LNCaP clone FGC (cell line): ENCODE results near the gene ARPC1B.
A peak's percentile ranks its signal among the peaks of the same experiment; 100 is the strongest.
"Not testable (repeated sequence)": the region's sequence is repeated elsewhere in the genome, so short reads cannot be mapped to it uniquely, and the experiment has no call there.

Experiments used
- DNase-seq: peaks from one replicate; pipeline ENCODE4 v3.0.0-alpha.2; 2011; ENCODE audit warnings: low read depth
- H3K4me3 ChIP-seq: 2 replicates; pipeline ENCODE4 v1.5.1; 2011; ENCODE audit warnings: mild to moderate bottlenecking, low read depth, low read length, control low read depth
- TF ChIP-seq, protein P1 (sequence below): IDR thresholded peaks from 2 replicates; pipeline ENCODE4 v1.5.1; 2012; ENCODE audit warnings: mild to moderate bottlenecking; ENCODE audit not compliant: control insufficient read depth, insufficient read depth; ENCODE audit errors: extremely low read depth

The ARPC1B gene

GRCh38 chr7:99369767-99370391 is 4.7 kb upstream of the ARPC1B start:
- no peak overlapping the region for H3K4me3 ChIP-seq
- TF ChIP-seq, protein P1, sequence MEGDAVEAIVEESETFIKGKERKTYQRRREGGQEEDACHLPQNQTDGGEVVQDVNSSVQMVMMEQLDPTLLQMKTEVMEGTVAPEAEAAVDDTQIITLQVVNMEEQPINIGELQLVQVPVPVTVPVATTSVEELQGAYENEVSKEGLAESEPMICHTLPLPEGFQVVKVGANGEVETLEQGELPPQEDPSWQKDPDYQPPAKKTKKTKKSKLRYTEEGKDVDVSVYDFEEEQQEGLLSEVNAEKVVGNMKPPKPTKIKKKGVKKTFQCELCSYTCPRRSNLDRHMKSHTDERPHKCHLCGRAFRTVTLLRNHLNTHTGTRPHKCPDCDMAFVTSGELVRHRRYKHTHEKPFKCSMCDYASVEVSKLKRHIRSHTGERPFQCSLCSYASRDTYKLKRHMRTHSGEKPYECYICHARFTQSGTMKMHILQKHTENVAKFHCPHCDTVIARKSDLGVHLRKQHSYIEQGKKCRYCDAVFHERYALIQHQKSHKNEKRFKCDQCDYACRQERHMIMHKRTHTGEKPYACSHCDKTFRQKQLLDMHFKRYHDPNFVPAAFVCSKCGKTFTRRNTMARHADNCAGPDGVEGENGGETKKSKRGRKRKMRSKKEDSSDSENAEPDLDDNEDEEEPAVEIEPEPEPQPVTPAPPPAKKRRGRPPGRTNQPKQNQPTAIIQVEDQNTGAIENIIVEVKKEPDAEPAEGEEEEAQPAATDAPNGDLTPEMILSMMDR, result no peak
- DNase-seq, result no peak

GRCh38 chr7:99371376-99371920 is 3.1 kb upstream of the ARPC1B start:
- TF ChIP-seq, protein P1, result no peak
- DNase-seq, result no peak
- no peak overlapping the region for H3K4me3 ChIP-seq

GRCh38 chr7:99372275-99373090 is 2.0 kb upstream of the ARPC1B start:
- H3K4me3 ChIP-seq, result no peak overlapping the region
- TF ChIP-seq, protein P1, result no peak
- no peak for DNase-seq

- no peak for DNase-seq
- no peak overlapping the region for H3K4me3 ChIP-seq
Measured at GRCh38 chr7:99373091-99374066, 1.2 kb upstream of the ARPC1B start.

GRCh38 chr7:99375070-99375807 is 709 bp downstream of the ARPC1B start:
- TF ChIP-seq, protein P1, result no peak
- peak overlapping the region; percentile 72 for H3K4me3 ChIP-seq
- no peak for DNase-seq

More at GRCh38 chr7:99373091-99374066, 1.2 kb upstream of the ARPC1B start:
- TF ChIP-seq, protein P1, result no peak

DNA sequence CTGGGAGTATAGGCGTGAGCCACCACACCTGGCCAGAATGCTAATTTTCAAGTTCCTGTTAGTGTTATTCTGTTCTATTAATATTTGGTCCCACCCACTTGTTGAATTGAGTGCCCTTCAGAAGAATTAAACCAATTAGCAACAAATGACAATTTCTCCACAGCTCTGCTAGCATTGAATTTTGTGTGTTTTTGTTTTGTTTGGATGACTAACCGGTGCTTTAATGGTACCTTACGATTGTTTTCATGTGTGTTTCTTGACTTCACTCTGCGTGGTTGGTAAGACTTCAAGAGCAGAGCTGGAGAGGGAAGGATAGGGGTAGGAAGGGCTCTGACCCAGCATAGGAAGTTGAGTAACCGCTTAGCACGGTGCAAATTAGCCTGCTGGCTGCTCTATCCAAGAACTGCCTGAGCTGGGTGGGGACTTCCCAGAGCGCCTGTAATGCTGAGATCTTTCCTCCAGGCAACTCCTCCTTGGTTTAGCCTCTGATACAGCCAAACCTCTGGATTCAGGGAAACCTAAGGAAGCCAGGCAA is 4.6 kb downstream of the ARPC1B start:
- no peak for DNase-seq
- H3K4me3 ChIP-seq, result no peak overlapping the region

GRCh38 chr7:99379693-99380031 is 5.1 kb downstream of the ARPC1B start:
- DNase-seq, H3K4me3 ChIP-seq: not testable (repeated sequence)

More for the DNA sequence above, 4.6 kb downstream of the ARPC1B start:
- TF ChIP-seq, protein P1, result no peak
